Measurements from ENCODE around the gene ZNF723.
"Not testable (repeated sequence)": the region's sequence is repeated elsewhere in the genome, so short reads cannot be mapped to it uniquely, and the experiment has no call there.

The ZNF723 gene

DNA sequence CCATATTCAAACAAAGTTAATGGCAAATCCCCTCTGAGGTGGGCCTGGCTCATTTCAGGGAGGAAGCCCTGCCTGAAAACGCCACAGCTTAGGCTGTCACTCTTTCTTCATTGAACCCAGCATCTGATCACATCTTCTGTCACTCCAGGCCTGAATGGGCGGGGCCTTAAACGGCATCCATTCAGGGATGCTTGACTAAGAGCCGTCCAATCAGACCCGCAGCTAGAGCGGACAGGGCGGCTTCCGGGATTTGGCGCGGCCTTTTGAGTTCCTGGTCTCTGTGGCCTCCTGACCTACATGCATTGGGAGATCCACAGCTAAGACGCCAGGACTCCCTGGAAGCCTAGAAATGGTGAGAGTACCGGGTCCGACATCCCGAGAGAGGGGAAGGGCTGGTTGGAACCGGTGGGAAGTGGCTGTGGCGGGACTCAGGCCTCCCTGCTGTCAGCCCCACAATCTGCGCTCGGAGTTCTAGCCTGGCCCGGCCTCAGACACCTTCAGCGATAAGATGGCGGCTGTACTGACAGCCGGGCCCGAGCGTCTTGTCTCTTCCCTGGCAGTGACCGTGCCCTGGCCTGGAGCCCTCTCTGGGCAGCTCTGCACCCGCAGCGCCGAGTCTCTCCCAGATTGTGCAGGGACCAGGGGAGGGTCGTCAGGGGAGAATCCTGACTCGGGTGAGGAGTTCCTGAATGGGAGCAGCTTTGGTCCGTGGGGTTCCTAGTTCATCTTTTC, at the start of gene ZNF723:
TSS of gene ZNF723 (plus strand) at position 261 of the 732 bp plus-strand sequence. CDS start at position 350, 89 bp downstream.
- peak in 2 of 56 donors; percentile 0 to 1 for DNase-seq

DNA sequence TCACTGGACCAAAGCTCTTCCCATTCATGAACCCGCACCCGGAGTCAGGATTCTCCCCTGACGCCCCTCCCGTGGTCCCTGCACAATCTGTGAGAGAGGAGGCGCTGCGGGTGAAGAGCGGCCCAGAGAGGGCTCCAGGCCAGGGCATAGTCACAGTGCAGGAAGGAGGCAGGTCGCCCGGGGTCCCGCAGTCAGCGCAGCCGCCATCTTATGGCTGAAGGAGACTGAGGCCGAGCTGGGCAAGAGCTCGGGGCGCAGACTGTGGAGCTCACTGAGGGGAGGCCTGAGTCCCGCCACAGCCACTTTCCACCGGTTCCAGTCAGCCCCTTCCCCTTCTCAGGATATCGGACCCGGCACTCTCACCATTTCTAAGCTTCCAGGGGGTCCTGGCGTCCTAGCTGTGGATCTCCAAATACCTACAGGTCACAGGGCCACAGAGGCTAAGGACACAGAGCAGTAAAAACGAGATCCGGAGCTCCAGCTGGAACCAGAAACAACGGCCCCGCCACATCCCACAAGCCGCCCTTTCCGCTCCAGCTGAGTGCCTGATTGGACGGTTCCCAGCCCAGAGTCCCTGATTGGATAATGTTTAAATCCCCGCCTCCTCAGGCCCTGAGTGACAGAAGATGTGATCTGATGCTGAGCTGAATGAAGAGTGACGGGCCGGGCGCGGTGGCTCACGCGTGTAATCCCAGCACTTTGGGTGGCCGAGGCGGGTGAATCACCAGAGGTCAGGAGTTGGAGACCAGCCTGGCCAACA, 48.3 kb upstream of the ZNF723 start, which contains the start of gene ZNF99:
TSS of gene ZNF99 (minus strand) at position 501 of the 760 bp plus-strand sequence. CDS start at position 366, 135 bp downstream.
- DNase-seq, result peak in 51 of 56 donors; percentile 0 to 83 (median 39)

DNA sequence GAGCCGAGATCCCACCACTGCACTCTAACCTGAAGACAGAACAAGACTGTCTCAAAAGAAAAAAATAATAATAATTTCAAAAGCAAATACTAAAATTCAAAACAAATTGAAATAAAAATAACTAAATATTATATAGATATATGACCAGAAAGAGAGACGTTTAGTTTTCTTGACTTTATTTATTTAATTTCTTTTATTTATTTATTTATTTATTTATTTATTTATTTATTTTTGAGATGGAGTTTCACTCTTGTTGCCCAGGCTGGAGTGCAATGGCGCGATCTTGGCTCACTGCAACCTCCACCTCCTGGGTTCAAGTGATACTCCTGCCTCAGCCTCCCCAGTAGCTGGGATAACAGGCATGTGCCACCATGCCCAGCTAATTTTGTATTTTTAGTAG, 39.2 kb upstream of the ZNF723 start:
- DNase-seq, result not testable (repeated sequence)

DNA sequence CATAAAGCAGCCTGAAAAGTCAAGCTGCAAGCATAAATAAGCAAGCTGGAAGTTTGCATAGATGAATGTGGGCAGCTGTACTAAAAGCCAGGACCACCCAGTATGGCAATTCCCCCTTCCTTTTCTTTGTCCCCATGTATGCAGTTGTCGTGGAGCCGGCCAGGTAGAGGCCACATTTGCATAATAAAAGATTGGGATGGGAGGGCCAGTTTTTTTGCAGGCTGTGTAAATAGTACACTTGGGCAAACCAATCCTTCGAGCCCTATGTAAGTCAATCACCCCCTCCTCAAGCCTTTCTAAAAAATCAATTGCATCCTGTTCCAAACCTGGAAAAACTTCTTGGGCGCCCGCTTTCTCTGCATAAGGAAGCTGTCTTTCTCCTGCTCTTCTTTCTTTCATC, 35.1 kb upstream of the ZNF723 start:
- no peak for DNase-seq

DNA sequence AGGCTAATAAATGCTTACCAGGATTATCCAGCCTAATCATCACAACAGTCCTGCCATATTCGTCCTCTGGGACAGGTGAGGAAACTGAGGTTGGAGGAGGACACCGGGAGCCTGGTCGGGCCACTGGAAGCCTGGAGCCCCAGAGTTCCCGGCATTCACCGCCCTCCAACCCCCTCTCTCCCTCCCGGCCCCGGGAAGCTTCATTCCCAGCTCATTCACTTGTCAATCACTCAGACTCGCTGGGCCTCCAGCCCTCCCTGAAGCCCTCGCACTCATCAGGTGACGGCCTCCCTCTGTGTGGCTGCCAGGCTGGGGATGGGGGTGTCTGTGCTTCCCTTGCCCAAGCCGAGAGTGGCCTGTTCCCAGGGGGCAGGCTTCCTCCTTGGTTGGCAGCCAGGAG, 25.7 kb upstream of the ZNF723 start:
- DNase-seq, result no peak

DNA sequence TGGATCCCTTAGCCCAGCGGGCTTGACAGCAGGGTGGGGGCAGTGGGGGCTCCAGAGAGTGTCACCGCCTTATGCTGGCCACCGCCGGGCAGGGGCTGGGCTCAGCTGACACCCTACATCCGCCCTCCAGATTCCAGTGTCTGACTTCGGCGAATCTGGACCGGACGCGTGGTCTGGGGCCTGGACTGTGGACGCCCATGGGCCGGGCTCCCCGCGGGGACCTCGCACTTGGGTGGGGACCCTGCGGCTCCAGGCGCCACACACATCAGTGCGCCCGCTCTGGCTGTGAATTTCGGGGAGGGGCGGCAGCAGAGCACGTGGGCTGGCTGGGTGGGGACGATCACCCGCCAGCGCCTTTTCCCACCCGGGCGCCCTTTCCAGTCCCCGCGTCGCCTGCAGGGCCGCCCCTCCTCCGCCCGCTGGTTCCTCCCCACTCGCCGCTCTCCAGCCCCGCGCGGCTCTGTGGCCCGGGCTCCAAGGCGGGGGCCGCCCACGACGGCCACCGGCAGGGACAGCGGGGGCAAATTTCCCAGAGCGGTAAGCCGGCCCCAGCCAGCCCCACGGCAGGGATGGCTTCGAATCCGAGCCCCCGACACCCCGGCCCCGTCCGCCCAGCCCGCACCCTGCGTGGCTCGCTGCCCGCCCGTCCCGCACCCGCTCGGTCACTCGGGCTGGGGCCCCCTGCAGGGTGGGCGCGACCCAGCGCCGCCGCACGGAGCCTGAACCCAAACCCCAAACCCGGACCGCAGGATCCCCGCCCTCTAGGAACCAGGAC, 24.8 kb upstream of the ZNF723 start:
- DNase-seq, result no peak

DNA sequence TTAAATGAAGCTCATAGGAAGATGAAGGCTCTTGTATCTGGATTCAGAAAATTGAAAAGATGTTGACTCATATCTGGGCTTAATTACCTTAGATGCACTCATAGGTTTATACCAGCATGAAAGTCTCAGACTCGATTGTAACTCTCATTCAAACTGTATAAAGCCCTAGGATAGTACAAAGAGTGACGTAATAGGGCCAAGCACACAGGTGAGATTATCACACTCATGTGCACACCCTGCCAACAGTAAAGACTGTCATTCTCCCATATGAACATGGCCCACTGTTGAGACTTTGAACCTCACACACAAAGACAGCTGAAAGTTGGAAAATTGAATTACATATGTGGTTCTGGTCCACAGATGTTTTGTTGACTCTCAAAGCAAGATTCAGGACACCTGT, 18.0 kb upstream of the ZNF723 start:
- DNase-seq, result no peak

DNA sequence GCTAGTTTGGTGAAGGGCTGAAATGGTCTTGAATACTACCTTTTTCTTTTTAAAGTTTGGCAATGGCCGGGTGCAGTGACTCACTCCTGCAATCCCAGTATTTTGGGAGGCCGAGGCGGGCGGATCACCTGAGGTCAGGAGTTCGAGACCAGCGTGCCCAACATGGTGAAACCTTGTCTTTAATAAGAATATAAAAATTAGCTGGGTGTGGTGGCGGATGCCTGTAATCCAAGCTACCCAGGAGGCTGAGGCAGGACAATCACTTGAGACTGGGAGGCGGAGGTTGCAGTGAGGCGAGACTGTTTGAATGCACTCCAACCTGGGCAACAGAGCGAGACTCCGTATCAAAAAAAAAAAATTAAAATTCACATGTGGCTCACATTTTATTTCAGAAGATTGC, 880 bp upstream of the ZNF723 start:
- DNase-seq, result no peak

DNA sequence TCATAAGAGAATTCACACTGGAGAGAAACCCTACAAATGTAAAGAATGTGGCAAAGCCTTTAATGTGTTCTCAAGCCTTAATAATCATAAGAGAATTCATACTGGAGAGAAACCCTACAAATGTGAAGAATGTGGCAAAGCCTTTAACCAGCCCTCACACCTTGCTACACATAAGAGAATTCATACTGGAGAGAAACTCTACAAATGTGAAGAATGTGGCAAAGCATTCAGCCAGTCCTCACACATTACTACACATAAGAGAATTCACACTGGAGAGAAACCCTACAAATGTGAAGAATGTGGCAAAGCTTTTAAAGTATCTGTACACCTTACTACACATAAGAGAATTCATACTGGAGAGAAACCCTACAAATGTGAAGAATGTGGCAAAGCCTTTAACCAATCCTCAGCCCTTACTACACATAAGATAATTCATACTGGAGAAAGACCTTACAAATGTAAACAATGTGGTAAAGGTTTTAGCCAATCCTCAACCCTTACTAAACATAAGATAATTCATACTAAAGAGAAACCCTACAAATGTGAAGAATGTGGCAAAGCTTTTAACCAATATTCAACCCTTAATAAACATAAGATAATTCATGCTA, 25.7 kb downstream of the ZNF723 start:
- not testable (repeated sequence) for DNase-seq

DNA sequence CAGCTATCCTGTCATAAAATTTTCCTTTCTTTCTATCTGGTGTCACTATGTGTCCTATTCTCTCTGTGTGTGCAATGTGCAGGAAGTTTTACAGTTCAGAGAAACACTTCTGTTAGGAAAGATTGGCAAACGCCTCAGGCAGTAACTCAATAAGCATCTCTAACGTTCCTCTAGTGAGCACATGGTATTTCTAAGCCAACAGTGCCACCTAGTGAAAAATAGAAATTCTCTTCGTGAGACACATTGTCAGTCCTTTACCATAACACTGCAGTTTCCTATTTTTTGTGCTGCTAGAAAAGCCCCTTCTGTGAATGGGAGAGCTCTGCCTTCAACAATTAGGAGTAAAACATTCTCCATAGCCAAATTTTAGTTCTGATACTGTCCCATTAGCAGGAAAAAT, 50.7 kb downstream of the ZNF723 start:
- DNase-seq, result peak in 2 of 56 donors; percentile 3 to 47

DNA sequence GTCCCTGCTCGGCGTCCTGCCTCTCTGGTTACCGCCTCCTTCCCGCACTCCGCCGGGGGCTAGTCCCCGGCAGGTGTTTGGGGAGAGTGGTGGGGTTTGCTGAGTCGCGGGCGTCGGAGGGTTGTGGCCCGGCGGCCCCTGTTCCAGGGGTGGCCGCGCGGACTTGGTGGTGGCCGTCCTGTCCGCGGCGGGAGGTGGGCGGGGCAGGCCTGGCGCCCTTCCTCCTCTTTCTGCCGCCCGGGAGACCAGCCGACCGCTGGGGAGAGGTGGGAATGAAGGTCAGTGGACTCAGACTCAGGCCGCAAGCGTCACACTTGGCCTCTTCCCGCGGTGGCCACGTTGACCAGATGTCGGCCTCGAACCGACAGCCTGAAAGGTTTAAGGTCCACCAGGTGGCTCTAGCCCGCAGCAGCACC, 61.8 kb downstream of the ZNF723 start:
- no peak for DNase-seq

DNA sequence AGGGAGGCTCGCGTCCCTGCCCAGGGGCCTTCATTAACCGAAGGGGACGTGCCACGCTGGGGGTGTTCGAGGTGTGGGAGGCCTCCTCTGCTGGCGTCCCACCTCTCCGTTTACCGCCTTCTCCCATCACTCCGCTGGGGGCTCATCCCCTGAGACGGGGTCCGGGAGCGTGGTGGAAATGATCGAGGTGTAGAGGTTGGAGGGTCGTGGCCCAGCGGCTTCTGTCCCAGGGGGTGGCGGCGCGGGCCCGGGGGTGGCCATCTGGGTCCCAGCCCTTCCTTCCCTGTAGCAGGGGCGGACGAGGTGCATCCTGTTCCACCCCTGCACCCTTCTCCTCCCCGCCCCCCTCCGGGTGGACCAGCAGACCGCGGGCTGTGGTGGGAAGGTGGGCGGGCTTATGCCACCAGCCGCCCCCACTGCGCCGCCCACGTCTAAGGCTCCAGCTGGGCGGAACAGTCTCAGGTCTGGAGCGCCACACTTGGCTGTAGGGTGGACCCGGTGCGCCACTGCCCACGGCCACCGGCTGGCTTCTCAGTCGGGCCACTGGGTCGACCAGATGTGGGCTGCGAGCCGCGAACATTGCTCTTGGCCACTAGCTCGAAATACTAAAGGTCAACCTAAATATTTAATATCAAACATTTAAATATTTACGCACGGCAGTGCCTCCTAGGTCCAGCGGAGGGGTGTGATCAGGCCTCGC, 69.5 kb downstream of the ZNF723 start:
- no peak for DNase-seq
